Loucy (cell line): ENCODE measurements around the gene ADAMTS12.

Source experiments
- H2AFZ ChIP-seq: fragments of 200-600 bp; sonication (generic); 2 replicates; pipeline ENCODE4 v1.6.0; 2016; ENCODE audit warnings: antibody characterized with exemption, mild to moderate bottlenecking, low read length, moderate library complexity
- H3F3A ChIP-seq: fragments of 200-600 bp; 2 replicates; pipeline ENCODE4 v1.6.0; 2016; ENCODE audit warnings: antibody characterized with exemption, low read depth, mild to moderate bottlenecking
- H3K27me3 ChIP-seq: fragments of 200-600 bp; sonication (generic); 2 replicates; pipeline ENCODE4 v1.6.1; 2014; ENCODE audit warnings: low read length, mild to moderate bottlenecking; ENCODE audit not compliant: insufficient read depth, poor library complexity, severe bottlenecking
- H3K36me3 ChIP-seq: fragments of 200-600 bp; sonication (generic); 2 replicates; pipeline ENCODE4 v1.6.1; 2016; ENCODE audit warnings: low read length; ENCODE audit not compliant: insufficient read depth
- H3K4me1 ChIP-seq: fragments of 200-600 bp; sonication (generic); 2 replicates; pipeline ENCODE4 v1.5.1; 2014; ENCODE audit warnings: low read length, mild to moderate bottlenecking; ENCODE audit not compliant: insufficient read depth, poor library complexity, severe bottlenecking
- H3K4me2 ChIP-seq: fragments of 200-600 bp; sonication (generic); 2 replicates; pipeline ENCODE4 v1.6.0; 2014; ENCODE audit warnings: antibody characterized with exemption, low read length, low read depth, mild to moderate bottlenecking; ENCODE audit not compliant: poor library complexity, severe bottlenecking
- H3K4me3 ChIP-seq: fragments of 200-600 bp; sonication (generic); 2 replicates; pipeline ENCODE4 v1.5.1; 2014; ENCODE audit warnings: low read length, mild to moderate bottlenecking, mixed read lengths; ENCODE audit not compliant: poor library complexity, severe bottlenecking
- H3K79me2 ChIP-seq: fragments of 200-600 bp; sonication (generic); 2 replicates; pipeline ENCODE4 v1.6.1; 2014; ENCODE audit warnings: low read length; ENCODE audit not compliant: insufficient read depth
- H3K9ac ChIP-seq: fragments of 200-600 bp; sonication (generic); 2 replicates; pipeline ENCODE4 v1.6.0; 2014; ENCODE audit warnings: mild to moderate bottlenecking, low read depth, low read length, moderate library complexity; ENCODE audit not compliant: poor library complexity, severe bottlenecking
- H3K9me2 ChIP-seq: fragments of 200-600 bp; sonication (generic); replicated peaks from 2 replicates; pipeline ENCODE4 v1.6.1; 2016; ENCODE audit warnings: low read depth, low read length, mixed read lengths
- H3K9me3 ChIP-seq: fragments of 200-600 bp; sonication (generic); 2 replicates; pipeline ENCODE4 v1.6.1; 2014; ENCODE audit warnings: mild to moderate bottlenecking, antibody characterized with exemption, low read length, low read depth; ENCODE audit not compliant: insufficient read depth
- H4K20me1 ChIP-seq: fragments of 200-600 bp; sonication (generic); 2 replicates; pipeline ENCODE4 v1.6.0; 2014; ENCODE audit warnings: antibody characterized with exemption, low read length, mild to moderate bottlenecking; ENCODE audit not compliant: insufficient read depth, poor library complexity, severe bottlenecking
- CTCF ChIP-seq: fragments of 200-600 bp; sonication (generic); conservative IDR thresholded peaks from 2 replicates; pipeline ENCODE4 v1.5.1; 2014; ENCODE audit warnings: mild to moderate bottlenecking, antibody characterized with exemption, low read length
- EZH2phosphoT487 ChIP-seq: fragments of 200-600 bp; IDR thresholded peaks from 2 replicates; pipeline ENCODE4 v1.6.1; 2018; ENCODE audit warnings: antibody characterized with exemption, mild to moderate bottlenecking, moderate library complexity, borderline replicate concordance

The ADAMTS12 gene

DNA sequence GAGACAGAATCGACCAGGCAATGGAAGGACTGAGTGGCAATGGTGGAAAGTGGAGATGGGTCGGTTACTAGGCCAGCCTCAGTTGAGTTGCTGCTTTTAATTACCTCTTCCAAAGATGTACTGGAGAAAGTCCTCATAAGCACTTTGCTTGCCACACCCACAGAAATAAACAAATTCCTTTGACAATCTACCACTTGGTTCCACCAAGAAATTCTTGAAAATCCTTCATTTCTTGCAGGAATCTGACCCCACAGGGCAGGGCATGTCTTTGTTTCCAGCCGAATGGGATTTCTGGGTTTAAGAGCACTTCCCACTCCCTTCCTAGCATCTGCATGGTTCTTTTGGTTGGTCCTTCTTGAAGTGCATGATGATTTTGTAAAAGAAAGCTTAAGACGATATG is 54.5 kb downstream of the ADAMTS12 start:
- Histone ChIP-seq H3K79me2 (no peaks in the 10 kb centered on the region), H4K20me1 (no peaks in the 10 kb centered on the region), H3K9ac (no peak overlapping the region), H3F3A (no peaks in the 10 kb centered on the region), H2AFZ (no peak overlapping the region), H3K27me3 (no peaks in the 10 kb centered on the region), H3K4me3 (no peak overlapping the region), H3K4me2 (no peak overlapping the region), H3K9me2 (no peaks in the 10 kb centered on the region), H3K36me3 (no peaks in the 10 kb centered on the region), H3K4me1 (peaks cover 25% of the 10 kb centered on the region), H3K9me3 (no peaks in the 10 kb centered on the region)
- TF ChIP-seq CTCF (no peak), EZH2phosphoT487 (no peak)

GRCh38 chr5:33834334-33834733 is 57.5 kb downstream of the ADAMTS12 start:
- H4K20me1 ChIP-seq, result no peaks in the 10 kb centered on the region
- H3K36me3 ChIP-seq, result no peaks in the 10 kb centered on the region
- no peaks in the 10 kb centered on the region for H3K9me3 ChIP-seq
- H3F3A ChIP-seq, result no peaks in the 10 kb centered on the region
- no peak overlapping the region for H3K9ac ChIP-seq
- no peak overlapping the region for H3K4me3 ChIP-seq
- no peak for TF ChIP-seq EZH2phosphoT487
- TF ChIP-seq CTCF, result no peak
- no peaks in the 10 kb centered on the region for H3K4me1 ChIP-seq
- H3K27me3 ChIP-seq, result no peaks in the 10 kb centered on the region
- H3K79me2 ChIP-seq, result no peaks in the 10 kb centered on the region
- no peak overlapping the region for H3K4me2 ChIP-seq
- no peaks in the 10 kb centered on the region for H3K9me2 ChIP-seq
- no peak overlapping the region for H2AFZ ChIP-seq

GRCh38 chr5:33833237-33833575 is 58.6 kb downstream of the ADAMTS12 start:
- H3K79me2 ChIP-seq, result no peaks in the 10 kb centered on the region
- H3K4me3 ChIP-seq, result no peak overlapping the region
- H3K9ac ChIP-seq, result no peak overlapping the region
- H4K20me1 ChIP-seq, result no peaks in the 10 kb centered on the region
- H3K9me3 ChIP-seq, result no peaks in the 10 kb centered on the region
- TF ChIP-seq EZH2phosphoT487 (no peak), CTCF (no peak)
- H3K4me1 ChIP-seq, result no peaks in the 10 kb centered on the region
- no peak overlapping the region for H3K4me2 ChIP-seq
- no peak overlapping the region for H2AFZ ChIP-seq
- no peaks in the 10 kb centered on the region for H3K9me2 ChIP-seq
- no peaks in the 10 kb centered on the region for H3K27me3 ChIP-seq
- no peaks in the 10 kb centered on the region for H3K36me3 ChIP-seq
- no peaks in the 10 kb centered on the region for H3F3A ChIP-seq
